ENCODE measurements around the gene PROM2. TPM values are rescaled to one million over a fixed set of nuclear protein-coding genes. Genes with fewer than 3 reads are reported as not detected.

Gene PROM2
- total RNA-seq, 1 experiment from 2014 or later, result 3.1 TPM

DNA sequence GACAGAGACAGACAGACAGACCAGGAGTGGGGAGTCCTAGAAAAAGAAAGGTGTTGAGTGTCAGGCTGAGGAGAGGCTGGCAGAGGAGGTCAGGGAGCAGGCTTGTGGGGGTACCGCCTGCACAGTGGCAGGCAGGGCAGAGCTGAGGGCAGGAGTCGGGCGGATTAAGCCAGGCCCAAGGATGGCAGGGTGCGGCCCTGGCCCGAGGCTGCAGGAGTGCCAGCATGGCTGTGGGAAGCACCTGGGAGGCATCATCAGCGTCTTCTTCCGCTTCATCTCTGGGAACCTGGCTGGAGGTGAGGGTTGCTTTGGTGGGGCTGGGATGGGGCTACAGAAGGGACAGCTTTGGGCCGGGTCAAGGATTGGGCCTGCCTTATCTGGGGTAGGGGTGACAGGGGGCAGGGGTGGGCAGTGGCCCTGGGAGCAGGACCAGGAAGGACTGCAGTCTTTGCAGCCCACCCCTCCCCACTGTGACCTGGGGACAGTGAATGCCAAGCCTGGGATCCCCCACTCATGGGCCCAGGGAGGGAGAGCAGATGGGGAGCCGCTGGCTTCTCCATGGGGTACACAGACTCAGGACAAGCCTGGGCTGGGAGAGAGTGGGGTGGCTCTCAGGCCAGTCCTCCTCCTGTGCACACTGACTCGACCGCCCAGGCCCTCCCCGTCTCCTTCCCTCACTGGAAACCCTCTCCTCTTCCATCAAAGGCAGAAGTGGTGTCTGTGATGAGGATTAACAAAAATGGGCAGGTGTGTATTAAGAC, 43.6 kb downstream of the PROM2 start:
- H2AK5ac ChIP-seq (ENCODE audit: insufficient read length, low read length), result no peak overlapping the region
- H3K4ac ChIP-seq (ENCODE audit: low read depth, low read length), result no peak overlapping the region
- H3K18ac ChIP-seq (ENCODE audit: insufficient read length, low read depth, low read length), result no peak overlapping the region
- H2AFZ ChIP-seq (ENCODE audit: low read length), result no peak overlapping the region
- H3K56ac ChIP-seq (ENCODE audit: insufficient read length, low read depth, low read length), result no peak overlapping the region
- Mint-ChIP-seq H3K9me3 (peaks cover 0 to 2% of the 10 kb centered on the region in 2 experiments; a peak in 1 of 5 replicates), H3K4me1 (peaks cover 11 to 15% of the 10 kb centered on the region in 2 experiments), H3K4me3 (no peak overlapping the region), H3K27me3 (ENCODE audit: low read depth) (peaks cover 2% of the 10 kb centered on the region), H3K27ac (peak overlapping the region in 1 of 3 experiments; percentile 3; a peak in 2 of 7 replicates), H3K36me3 (ENCODE audit: insufficient read depth in 1 of 3, low read depth in 3 of 3) (no peaks in the 10 kb centered on the region; a peak in 1 of 7 replicates)
- H2BK5ac ChIP-seq (ENCODE audit: insufficient read length, low read length), result no peak overlapping the region
- no peak overlapping the region for H3K27ac ChIP-seq (ENCODE audit: insufficient read length, low read depth, low read length)
- H2BK20ac ChIP-seq (ENCODE audit: low read depth, low read length, poor library complexity, severe bottlenecking), result no peak overlapping the region
- H3K14ac ChIP-seq (ENCODE audit: insufficient read depth, low read length), result peak overlapping the region; percentile 59
- H3K23me2 ChIP-seq (ENCODE audit: insufficient read length, low read depth, low read length, poor library complexity, severe bottlenecking), result no peaks in the 10 kb centered on the region
- H2BK15ac ChIP-seq (ENCODE audit: low read depth, low read length), result no peak overlapping the region
- no peak overlapping the region for H2BK120ac ChIP-seq (ENCODE audit: low read depth, low read length, poor library complexity, severe bottlenecking)
- H3K27me3 ChIP-seq (ENCODE audit: insufficient read depth, low read length), result no peaks in the 10 kb centered on the region
- TF ChIP-seq CTCF (conservative IDR thresholded peaks at IDR 0.05), result no peak
- no peaks in the 10 kb centered on the region for H3K9me3 ChIP-seq (ENCODE audit: control insufficient read depth, low read depth, low read length)
- H3K79me2 ChIP-seq (ENCODE audit: insufficient read depth, low read length), result no peaks in the 10 kb centered on the region
- H3T11ph ChIP-seq (ENCODE audit: low read length), result no peak overlapping the region
- H3K23ac ChIP-seq (ENCODE audit: insufficient read length, low read depth, low read length), result no peak overlapping the region
- H4K91ac ChIP-seq (ENCODE audit: insufficient read length, low read depth, low read length), result no peak overlapping the region
- no peaks in the 10 kb centered on the region for H3K79me1 ChIP-seq (ENCODE audit: insufficient read depth, low read depth, low read length, poor library complexity, severe bottlenecking)
- H3K9ac ChIP-seq (ENCODE audit: extremely low read depth, insufficient read length, low read length), result no peak overlapping the region
- no peaks in the 10 kb centered on the region for H3K4me1 ChIP-seq (ENCODE audit: insufficient read depth, low read length)
- no peaks in the 10 kb centered on the region for H4K20me1 ChIP-seq (ENCODE audit: control insufficient read depth, insufficient read depth, insufficient read length)
- H3K4me2 ChIP-seq (ENCODE audit: insufficient read depth, insufficient read length, low read length), result no peak overlapping the region
- H4K5ac ChIP-seq (ENCODE audit: insufficient read length, low read depth, low read length), result no peak overlapping the region
- no peak overlapping the region for H4K8ac ChIP-seq (replicated peaks; ENCODE audit: insufficient read length, low read depth, low read length)
- DNase-seq, result no peak
- H2BK12ac ChIP-seq (ENCODE audit: insufficient read length, low read depth, low read length), result no peak overlapping the region
- WGBS (ENCODE audit: extremely low coverage, insufficient read length, low lambda C conversion rate), result no CpG with 5 or more reads among the region's 12 CpGs
